HG02763 (cell line): ENCODE results near the gene NAIF1.
"Not testable (repeated sequence)": the region's sequence is repeated elsewhere in the genome, so short reads cannot be mapped to it uniquely, and the experiment has no call there.

Source experiments
- ATAC-seq: cut with Tn5 transposase; IDR thresholded peaks from one replicate; pipeline ENCODE4 v1.9.1; 2021; ENCODE audit warnings: mild to moderate bottlenecking, moderate library complexity; ENCODE audit not compliant: unreplicated experiment

Gene NAIF1

DNA sequence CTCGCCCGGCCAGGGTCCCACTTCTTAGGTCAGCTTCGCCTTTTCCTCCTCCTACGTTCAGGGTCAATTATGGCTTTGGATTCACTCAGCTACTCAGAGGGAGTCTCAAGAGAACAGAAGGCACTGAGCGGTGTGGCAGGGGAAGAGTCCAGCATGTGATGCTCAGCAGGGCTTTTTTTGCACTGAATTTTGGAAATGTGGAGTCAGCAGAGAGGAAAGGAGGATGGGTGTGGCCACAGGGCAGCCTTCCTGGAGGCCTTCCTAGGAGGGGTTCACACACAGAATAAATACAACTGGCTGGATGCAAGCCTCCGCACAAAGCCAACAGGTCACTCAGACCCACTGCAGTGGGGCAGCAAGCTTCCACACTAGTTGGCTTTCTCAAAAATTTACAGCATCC is 4.8 kb downstream of the NAIF1 start:
- ATAC-seq = no peak

DNA sequence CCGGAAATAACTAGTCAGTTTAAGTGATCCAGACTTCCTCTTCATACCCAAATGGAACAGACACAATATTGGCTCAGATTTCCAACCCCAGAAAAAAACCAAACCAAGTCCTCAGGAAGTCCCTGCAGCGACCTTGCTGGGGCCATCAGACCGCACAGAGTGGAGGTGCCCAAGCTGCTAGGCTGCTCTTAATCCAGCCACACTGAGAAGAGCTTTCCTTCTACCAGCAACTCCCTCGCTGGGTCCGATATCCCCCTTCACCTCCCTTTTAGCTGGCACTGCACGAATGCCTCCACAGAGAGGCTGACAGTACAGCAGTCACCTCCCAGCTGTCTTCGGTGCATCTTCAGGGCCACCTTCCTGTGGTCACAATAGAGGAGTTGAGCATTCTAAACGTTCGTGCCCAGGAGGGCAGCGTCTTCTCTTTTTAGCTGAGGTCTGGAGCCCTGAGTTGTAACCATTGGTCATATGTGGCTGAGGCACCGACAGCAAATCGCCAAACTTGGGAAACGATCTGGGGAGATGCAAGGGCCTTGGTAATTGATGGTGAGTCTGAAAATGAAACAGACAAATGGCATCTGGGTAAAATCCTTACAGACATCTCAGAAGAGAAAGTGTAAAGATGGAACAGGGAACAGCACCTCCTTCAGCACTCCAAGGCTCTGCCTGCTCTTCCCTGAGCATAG is 5.7 kb downstream of the NAIF1 start:
- ATAC-seq = no peak

DNA sequence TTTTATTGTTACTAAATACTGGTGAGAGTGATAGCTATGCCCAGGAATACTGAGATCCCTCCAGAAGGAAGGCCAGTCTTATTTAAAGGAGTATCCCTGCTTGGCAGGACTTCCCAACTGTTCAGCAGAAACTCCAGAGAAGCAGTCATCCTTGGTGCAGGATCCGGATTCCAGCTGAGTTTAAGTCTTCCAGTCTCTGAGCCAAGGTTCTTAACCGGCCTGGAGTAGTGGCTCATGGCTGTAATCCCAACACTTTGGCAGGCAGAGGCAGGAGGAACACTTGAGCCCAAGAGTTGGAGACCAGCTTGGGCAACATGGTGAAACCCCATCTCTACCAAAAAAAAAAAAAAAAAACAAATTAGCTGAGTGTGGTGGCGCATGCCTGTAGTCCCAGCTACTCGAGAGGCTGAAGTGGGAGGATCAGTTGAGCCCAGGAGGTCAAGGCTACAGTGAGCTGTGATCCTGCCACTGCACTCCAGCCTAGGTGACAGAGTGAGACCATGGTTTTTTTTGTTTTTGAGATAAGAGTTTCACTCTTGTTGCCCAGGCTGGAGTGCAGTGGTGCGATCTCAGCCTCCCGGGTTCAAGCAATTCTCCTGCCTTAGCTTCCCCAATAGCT is 7.6 kb downstream of the NAIF1 start:
- no peak for ATAC-seq

DNA sequence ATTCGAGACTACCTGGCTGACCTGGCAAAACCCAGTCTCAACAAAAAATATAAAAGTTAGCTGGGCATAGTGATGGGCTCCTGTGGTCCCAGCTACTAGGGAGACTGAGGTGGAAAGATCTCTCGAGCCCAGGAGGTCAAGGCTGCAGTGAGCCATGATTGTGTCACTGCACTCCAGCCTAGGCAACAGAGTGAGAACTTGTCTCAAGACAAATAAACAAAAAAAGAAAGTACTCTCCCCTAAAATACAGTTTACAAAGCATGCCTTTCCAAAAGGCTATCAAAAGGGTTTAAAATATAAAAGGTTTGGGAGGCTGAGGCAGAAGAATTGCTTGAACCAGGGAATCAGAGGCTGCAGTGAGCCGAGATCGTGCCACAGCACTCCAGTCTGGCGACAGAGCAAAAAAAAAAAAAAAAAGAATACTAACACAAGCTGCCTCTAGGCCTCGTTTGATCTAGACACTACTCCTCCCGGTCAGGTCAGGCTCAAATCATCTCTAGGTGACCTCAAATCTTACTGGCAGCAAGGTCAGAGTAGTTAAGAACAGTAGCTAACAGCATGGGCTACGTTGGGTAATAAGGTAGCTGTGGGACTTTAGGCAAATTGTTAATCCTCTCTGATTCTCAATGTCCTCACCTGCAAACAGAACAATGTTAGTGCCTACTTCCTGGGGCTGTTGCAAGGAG is 9.3 kb downstream of the NAIF1 start:
- ATAC-seq = no peak

DNA sequence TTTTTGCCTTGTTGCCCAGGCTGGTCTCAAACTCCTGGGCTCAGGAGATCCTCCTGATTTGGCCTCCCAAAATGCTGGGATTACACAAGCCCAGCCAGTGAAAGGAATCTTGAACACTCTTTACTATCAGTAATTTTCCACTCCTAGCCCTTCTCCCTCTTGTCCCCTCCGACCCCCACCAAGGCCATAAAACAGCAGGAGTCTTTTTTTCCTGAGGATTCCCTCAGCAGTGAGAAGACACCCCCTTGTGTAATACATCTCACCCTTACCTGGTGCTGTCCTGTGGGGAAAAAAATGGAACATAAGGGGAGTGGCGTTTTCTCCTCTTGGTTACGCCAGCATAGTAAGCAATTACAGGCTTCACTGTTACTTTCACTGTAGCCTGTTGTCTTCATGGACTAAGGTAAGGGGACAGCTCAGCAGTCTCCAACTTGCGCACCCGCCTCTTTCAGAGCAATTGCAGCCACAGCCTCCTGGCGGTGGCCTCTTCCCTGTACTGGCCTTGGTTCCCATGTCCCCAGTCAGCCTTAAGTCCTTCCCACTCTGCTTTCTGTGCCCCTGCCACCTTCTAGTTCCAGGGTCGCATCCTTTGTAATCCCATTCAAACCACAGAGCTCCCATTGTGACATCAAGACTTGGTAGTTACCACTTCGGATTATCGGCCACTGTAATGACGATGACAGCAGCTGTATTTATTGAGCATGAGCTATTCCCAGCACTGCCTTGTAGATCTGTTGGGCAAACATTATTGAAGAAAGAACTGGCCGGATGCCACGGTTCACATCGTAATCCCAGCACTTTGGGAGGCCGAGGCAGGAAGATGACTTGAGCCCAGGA is 10.0 kb downstream of the NAIF1 start:
- ATAC-seq = no peak

DNA sequence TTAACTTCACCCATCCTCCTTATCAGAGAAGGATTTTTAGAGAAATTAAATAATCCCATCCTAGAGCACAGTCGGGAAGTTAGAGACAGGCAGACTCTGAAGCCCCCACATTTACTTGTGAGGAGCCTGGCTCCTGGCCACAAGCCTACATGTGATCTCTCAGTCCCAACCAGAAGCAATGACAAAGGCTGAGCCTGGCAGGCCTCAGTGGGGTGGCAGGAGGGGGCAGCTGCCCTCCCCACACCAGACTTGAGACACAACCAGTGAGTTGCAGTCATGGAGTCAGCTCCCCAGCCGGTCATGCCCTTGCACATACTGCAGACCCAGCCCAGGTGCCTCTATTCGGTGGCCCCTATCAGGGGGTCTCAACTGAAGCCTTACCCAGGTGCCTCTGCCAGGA is 11.0 kb downstream of the NAIF1 start:
- no peak for ATAC-seq

DNA sequence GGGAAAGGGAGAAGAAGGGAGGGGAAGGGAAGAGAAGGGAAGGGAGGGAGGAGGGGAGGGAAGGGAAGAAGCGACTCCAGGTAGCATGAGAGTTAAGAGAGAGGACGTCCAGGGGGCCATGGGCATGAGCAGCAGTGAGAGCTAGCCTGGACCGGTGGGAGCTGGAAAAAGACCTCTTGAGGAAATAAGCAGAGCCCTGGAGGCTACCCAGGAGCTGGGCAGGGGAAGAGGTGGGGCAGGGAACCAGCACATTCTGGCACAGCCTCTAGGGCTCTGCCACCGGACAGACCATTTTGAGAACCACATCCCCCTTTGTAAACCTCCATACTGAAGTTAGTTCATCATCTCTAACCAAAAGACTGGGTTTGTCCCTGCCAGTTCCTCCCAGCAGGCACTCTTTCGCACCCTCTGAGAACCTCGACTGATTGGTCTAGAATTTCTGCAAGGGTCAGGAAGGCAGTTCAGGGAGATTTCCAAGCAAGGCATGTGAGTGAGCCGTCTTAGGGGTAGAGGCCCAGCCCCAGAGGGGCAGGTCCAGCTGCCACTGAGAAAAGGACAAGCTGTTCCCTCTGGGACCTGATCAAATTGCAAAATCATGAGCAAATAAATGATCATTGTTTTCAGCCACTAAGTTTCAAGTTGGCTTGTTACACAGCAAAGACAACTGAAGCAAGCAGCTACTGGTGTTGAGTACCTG is 11.6 kb downstream of the NAIF1 start:
- no peak for ATAC-seq

DNA sequence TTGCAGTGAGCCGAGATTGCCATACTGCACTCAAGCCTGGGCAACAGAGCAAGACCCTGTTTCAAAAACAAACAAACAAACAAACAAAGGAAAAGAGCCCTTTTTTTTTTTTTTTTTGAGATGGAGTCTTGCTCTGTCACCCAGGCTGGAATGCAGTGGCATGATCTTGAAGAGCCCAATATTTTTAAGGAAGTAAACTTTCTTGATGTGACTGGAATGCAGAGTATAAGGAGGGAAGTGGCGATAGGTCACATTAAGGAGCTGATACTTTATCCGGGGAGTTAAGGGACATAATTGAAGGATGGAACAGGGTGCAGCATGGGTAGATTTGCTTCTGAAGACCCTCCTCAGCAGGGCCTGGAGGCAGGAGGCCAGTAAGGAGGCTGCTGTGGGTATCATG is 13.0 kb downstream of the NAIF1 start:
- ATAC-seq = no peak

DNA sequence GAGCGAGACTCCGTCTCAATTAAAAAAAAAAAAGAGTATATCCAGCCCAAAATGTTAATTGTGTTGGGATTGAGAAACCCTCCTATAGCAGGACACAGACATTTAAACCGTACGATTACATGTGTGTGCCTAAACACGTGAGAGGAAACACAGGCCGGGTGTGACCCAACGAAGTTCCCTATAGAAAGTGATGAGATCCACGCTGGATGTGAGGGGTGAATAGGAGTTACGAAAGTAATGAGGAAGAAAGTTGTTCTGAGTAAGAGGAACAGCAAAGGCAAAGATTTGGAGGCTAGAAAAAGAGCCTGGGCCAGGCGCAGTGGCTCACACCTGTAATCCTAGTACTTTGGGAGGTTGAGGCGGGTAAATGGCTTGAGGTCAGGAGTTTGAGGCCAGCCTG is 13.6 kb downstream of the NAIF1 start:
- ATAC-seq = no peak

DNA sequence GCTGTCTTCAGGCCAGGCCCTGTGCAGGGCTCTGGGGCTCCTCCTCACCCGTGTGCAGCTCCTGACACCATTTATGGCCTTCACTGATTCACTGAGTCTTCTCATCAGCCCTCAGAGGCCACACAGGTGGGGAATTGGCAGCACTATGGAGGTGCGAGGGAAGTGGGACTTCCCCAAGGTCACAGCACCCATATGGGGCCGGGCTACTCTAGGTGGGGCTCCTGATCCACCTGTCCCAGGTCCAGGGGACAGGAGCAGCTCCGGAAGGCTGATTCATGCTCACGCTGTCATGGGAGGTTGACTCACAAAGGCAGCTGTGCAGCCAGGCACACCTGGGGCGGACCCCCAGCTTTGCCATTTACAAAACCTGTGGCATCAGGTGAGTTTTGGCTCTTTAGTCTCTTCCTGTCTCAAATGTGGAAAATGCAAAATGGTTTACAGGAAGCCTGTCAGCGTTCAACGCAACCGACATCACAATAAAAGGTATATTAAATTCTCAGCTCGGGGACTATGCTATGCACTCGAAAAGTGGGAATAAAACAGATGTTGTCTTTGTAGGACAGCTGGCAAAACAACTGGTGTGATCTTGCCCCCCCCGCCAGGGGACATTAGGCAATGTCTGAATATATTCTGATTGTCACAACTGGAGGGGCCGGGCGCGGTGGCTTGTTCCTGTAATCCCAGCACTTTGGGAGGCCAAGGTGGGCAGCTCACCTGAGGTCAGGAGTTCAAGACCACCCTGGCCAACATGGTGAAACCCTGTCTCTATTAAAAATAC is 15.0 kb downstream of the NAIF1 start:
- no peak for ATAC-seq

DNA sequence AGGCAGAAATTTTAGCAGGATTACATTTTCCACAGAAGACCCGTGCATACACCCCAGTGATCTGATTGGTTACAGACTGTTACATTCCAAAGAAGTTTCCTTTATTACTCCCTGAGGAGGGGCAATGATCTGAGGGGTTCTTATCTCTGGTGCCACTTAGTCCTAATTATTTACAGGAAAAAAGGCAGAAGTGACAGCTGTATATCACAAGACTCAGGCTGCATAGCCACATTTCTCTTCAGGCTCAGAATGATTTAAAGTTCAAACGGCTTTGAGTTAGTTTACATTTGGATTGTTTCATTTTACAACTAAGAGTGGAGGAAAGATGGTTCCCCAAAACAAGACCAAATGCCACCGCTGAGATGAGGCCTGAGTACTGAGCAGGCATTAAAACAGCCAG is 17.3 kb downstream of the NAIF1 start:
- ATAC-seq = no peak

DNA sequence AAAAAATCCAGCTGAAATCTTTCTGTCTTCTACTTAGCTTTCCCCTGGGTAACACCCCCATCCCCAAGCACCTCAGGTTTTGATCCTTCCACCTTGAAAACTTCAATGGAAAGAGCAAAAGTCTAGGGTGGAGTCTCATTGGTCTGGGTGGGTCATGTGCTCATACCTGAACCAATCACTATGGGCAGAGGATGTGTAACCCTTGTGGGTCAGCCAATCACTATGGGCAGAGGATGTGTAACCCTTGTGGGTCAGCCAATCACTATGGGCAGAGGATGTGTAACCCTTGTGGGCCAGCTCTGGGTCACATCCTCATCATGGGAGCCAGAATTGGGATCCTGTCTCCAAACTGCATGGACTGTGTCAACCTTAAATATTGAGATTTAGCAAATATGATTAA is 18.5 kb downstream of the NAIF1 start:
- no peak for ATAC-seq

DNA sequence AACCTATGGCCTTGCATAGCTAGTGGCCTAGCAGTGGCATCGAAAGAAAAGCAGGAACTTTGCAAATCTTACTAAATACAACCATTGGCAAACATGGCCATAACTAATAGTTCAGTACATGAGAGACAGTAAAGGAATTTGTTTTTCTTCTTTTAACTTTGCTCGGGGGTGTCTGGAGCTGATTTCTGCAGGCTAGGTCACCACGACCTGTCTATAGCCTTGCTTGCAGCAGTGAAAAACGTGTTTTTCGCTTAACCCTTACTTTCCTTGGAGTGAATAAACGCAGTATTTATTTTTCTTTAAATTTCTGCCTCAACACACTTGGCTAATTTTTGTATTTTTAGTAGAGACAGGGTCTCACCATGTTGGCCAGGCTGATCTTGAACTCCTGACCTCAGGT is 19.9 kb downstream of the NAIF1 start:
- ATAC-seq = no peak

DNA sequence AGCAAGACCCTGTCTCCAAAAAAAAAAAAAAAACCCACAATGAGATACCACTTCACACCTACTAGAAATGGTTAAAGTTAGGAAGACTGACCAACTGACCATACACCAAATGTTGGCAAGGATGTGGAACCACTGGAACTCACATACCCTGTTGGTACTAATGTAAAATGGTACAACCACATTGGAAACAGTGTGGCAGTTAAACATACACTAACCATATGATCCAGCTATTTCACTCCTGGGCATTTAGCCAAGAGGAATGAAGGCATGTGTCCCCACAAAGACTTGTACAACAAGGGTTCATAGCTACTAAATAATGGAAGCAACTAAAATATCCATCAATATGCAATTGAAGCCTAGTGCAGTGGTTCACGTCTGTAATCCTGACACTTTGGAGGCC is 21.3 kb downstream of the NAIF1 start:
- no peak for ATAC-seq

DNA sequence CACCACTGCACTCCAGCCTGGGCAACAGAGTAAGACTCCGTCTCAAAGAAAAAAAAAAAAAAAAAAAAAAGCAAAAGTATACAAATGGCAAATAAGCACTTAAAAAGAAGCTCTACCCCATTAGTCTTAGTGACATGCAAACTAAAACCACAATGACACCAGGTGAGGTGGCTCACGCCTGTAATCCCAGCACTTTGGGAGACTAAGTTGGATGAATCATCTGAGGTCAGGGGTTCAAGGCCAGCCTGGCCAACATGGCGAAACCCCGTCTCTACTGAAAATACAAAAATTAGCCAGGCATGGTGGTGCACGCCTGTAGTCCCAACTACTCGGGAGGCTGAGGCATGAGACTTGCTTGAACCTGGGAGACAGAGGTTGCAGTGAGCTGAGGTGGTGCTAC is 21.7 kb downstream of the NAIF1 start:
- ATAC-seq = not testable (repeated sequence)

DNA sequence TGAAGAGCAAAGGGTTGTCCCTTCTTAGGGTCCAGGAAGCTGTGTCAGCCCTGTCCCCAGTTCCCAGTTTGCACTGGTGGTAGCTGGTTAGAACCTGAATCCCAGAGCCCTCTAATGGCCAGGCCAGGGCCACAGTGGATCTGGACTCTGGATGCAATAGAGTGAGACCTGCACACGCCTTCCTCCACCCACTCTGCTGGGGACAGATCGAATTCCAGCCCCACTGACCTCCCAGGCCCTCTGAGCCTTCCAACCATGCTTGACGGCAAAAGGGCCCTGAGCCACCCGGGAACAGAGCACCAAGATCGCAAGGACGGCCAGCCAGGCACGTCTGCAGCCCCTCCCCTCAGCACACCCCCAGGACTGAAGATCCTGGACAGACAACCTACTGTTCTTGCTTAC is 23.7 kb downstream of the NAIF1 start:
- no peak for ATAC-seq

DNA sequence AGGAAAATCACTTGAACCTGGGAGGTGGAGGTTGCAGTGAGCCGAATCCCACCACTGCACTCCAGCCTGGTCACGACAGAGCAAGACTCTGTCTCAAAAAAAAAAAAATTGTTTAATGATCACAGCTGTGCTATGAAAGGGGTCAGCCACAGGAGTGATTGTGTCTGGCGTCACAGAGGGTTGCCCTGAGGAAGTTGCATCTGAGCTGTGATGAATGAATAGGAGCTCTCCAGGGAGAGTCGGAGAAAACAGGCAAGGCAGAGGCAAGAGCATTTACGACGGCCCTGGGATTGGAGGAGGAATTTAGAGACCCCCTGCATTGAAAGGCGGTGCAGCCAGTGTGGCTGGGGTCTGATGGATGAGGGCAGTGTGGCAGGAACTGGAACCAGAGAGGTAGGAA is 25.1 kb downstream of the NAIF1 start:
- ATAC-seq = no peak

DNA sequence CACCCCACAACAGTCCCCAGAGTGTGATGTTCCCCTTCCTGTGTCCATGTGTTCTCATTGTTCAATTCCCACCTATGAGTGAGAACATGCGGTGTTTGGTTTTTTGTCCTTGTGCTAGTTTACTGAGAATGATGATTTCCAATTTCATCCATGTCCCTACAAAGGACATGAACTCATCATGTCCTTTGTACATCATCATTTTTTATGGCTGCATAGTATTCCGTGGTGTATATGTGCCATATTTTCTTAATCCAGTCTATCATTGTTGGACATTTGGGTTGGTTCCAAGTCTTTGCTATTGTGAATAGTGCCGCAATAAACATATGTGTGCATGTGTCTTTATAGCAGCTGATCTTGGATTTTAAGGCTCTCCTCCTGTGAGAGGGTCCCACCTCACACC is 26.3 kb downstream of the NAIF1 start:
- not testable (repeated sequence) for ATAC-seq

DNA sequence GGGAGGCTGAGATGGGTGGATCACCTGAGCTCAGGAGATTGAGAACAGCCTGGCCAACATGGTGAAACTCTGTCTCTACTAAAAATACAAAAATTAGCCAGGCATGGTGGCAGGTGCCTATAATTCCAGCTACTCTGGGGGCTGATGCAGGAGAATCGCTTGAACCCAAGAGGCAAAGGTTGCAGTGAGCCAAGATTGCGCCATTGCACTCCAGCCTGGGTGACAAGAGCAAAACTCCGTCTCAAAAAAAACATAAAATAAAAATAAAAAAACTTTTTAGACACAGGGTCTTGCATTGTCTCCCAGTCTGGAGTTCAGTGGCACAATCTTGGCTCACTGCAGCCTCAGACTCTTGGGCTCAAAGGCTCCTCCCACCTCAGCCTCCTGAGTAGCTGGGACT is 30.6 kb downstream of the NAIF1 start:
- ATAC-seq = not testable (repeated sequence)
